ENCODE data around the gene GPC6.

GPC6 gene

GRCh38 chr13:94263038-94263437, 1036.4 kb downstream of the GPC6 start:
- Histone ChIP-seq H3K4me3 (ENCODE audit: low read depth, low read length) (no peak overlapping the region), H3K27ac (no peak overlapping the region), H3K36me3 (replicated peaks) (no peaks in the 10 kb centered on the region), H3K27me3 (replicated peaks) (no peaks in the 10 kb centered on the region)
- in situ Hi-C loops (cut with HindIII; ENCODE audit: low pct_ligation_motif_present, low sequenced_read_pairs): no loop called here
- TF ChIP-seq, protein P1, sequence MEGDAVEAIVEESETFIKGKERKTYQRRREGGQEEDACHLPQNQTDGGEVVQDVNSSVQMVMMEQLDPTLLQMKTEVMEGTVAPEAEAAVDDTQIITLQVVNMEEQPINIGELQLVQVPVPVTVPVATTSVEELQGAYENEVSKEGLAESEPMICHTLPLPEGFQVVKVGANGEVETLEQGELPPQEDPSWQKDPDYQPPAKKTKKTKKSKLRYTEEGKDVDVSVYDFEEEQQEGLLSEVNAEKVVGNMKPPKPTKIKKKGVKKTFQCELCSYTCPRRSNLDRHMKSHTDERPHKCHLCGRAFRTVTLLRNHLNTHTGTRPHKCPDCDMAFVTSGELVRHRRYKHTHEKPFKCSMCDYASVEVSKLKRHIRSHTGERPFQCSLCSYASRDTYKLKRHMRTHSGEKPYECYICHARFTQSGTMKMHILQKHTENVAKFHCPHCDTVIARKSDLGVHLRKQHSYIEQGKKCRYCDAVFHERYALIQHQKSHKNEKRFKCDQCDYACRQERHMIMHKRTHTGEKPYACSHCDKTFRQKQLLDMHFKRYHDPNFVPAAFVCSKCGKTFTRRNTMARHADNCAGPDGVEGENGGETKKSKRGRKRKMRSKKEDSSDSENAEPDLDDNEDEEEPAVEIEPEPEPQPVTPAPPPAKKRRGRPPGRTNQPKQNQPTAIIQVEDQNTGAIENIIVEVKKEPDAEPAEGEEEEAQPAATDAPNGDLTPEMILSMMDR (IDR thresholded peaks at IDR 0.05; ENCODE audit: low read depth, low read length, missing control alignments): no peak
- no peak for DNase-seq

- in situ Hi-C loops (cut with HindIII; ENCODE audit: low pct_ligation_motif_present, low sequenced_read_pairs): no loop called here
- no peak for DNase-seq
Observed at GRCh38 chr13:94267581-94268366, 1041.2 kb downstream of the GPC6 start.

GRCh38 chr13:94268661-94269060, 1042.1 kb downstream of the GPC6 start:
- Histone ChIP-seq H3K4me3 (ENCODE audit: low read depth, low read length) (no peak overlapping the region), H3K27ac (no peak overlapping the region), H3K27me3 (replicated peaks) (no peaks in the 10 kb centered on the region), H3K36me3 (replicated peaks) (no peaks in the 10 kb centered on the region)
- TF ChIP-seq, protein P1 (IDR thresholded peaks at IDR 0.05; ENCODE audit: low read depth, low read length, missing control alignments): no peak
- peak; percentile 35 for DNase-seq
- in situ Hi-C loops (cut with HindIII; ENCODE audit: low pct_ligation_motif_present, low sequenced_read_pairs): no loop called here

More at GRCh38 chr13:94267581-94268366, 1041.2 kb downstream of the GPC6 start:
- H3K27me3 ChIP-seq (replicated peaks): no peaks in the 10 kb centered on the region
- no peak overlapping the region for H3K27ac ChIP-seq
- H3K4me3 ChIP-seq (ENCODE audit: low read depth, low read length): no peak overlapping the region
- no peaks in the 10 kb centered on the region for H3K36me3 ChIP-seq (replicated peaks)
- TF ChIP-seq, protein P1 (IDR thresholded peaks at IDR 0.05; ENCODE audit: low read depth, low read length, missing control alignments): no peak

- Histone ChIP-seq H3K27me3 (replicated peaks) (no peaks in the 10 kb centered on the region), H3K36me3 (replicated peaks) (no peaks in the 10 kb centered on the region), H3K4me3 (ENCODE audit: low read depth, low read length) (no peak overlapping the region), H3K27ac (no peak overlapping the region)
- TF ChIP-seq, protein P1 (IDR thresholded peaks at IDR 0.05; ENCODE audit: low read depth, low read length, missing control alignments): no peak
- in situ Hi-C loops (cut with HindIII; ENCODE audit: low pct_ligation_motif_present, low sequenced_read_pairs): no loop called here
- DNase-seq: no peak
Observed at GRCh38 chr13:94269557-94269956, 1043.0 kb downstream of the GPC6 start.

DNA sequence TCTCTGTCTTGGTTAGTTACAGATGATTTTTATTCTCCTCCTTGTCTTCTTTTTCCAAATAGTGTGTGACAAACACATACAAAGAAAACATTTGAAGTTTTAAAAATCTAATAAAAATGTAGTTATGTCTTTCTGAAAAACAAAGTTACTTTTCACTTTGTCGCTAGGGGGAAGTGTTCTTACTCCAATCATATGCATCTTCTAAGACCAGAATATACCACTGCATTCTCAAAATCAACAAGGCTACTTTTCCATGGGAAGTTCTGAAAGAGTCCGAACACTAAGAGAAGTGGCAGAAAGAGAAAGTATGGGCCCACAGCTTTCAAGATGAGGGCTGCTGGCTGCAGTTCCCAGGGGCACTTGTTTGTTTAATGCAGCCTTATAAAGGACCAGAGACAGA, 1043.9 kb downstream of the GPC6 start:
- Histone ChIP-seq H3K27ac (no peak overlapping the region), H3K36me3 (replicated peaks) (no peaks in the 10 kb centered on the region), H3K27me3 (replicated peaks) (no peaks in the 10 kb centered on the region), H3K4me3 (ENCODE audit: low read depth, low read length) (no peak overlapping the region)
- TF ChIP-seq, protein P1 (IDR thresholded peaks at IDR 0.05; ENCODE audit: low read depth, low read length, missing control alignments): no peak
- no peak for DNase-seq
- in situ Hi-C loops (cut with HindIII; ENCODE audit: low pct_ligation_motif_present, low sequenced_read_pairs): no loop called here

GRCh38 chr13:94272038-94272437, 1045.4 kb downstream of the GPC6 start:
- in situ Hi-C loops (cut with HindIII; ENCODE audit: low pct_ligation_motif_present, low sequenced_read_pairs): no loop called here
- no peak overlapping the region for H3K4me3 ChIP-seq (ENCODE audit: low read depth, low read length)
- no peaks in the 10 kb centered on the region for H3K27me3 ChIP-seq (replicated peaks)
- TF ChIP-seq, protein P1 (IDR thresholded peaks at IDR 0.05; ENCODE audit: low read depth, low read length, missing control alignments): no peak
- no peak overlapping the region for H3K27ac ChIP-seq
- no peaks in the 10 kb centered on the region for H3K36me3 ChIP-seq (replicated peaks)
- no peak for DNase-seq

Measured in brain microvascular endothelial cell (primary cell).